Bronchial epithelial cell (primary cell): Measurements from ENCODE around the gene CTSE. TPM values are rescaled to one million over a fixed set of nuclear protein-coding genes. Genes with fewer than 3 reads are reported as not detected.
A peak's percentile ranks its signal among the peaks of the same experiment; 100 is the strongest.

Source experiments
- DNase-seq: peaks from one replicate; pipeline ENCODE4 v3.0.0-alpha.2; 2010; ENCODE audit warnings: low read depth
- FAIRE-seq: peaks from 2 replicates; lab custom pipeline; 2011; peaks lifted over from hg19 to GRCh38; lab: Jason Lieb, UNC
- H3K27me3 ChIP-seq: 2 replicates; pipeline ENCODE4 v1.5.1; 2011; ENCODE audit warnings: low read length; ENCODE audit not compliant: control insufficient read depth, insufficient read depth
- H3K36me3 ChIP-seq: 2 replicates; pipeline ENCODE4 v1.5.1; 2011; ENCODE audit warnings: low read length; ENCODE audit not compliant: control insufficient read depth, insufficient read depth
- H3K4me3 ChIP-seq: 2 replicates; pipeline ENCODE4 v1.5.1; 2011; ENCODE audit warnings: mild to moderate bottlenecking, low read depth, low read length, control low read depth
- CTCF ChIP-seq: IDR thresholded peaks from 2 replicates; pipeline ENCODE4 v1.5.1; 2011; ENCODE audit warnings: mild to moderate bottlenecking, moderate library complexity, low read length, control low read depth, inconsistent platforms; ENCODE audit not compliant: insufficient read depth, severe bottlenecking
- total RNA-seq: library from RNA; depleted of rRNA; stranded (reverse); fragments of >200 nt; gene quantifications from 2 replicates; pipeline ENCODE4 v1.2.1, GENCODE V29; 2014

CTSE gene
- total RNA-seq, 1 donor from 2014 or later = not detected

- TF ChIP-seq CTCF = no peak
- DNase-seq (peak; percentile 12), FAIRE-seq (no peak)
- Histone ChIP-seq H3K36me3 (no peaks in the 10 kb centered on the region), H3K4me3 (no peak overlapping the region), H3K27me3 (no peaks in the 10 kb centered on the region)
These were observed 24.9 kb upstream of the CTSE start for GRCh38 chr1:206048582-206048981.

- TF ChIP-seq CTCF = no peak
- no peak overlapping the region for H3K4me3 ChIP-seq
- no peaks in the 10 kb centered on the region for H3K27me3 ChIP-seq
- H3K36me3 ChIP-seq = no peaks in the 10 kb centered on the region
- no peak for FAIRE-seq
- no peak for DNase-seq
These were observed 23.6 kb upstream of the CTSE start for GRCh38 chr1:206047271-206047670.

GRCh38 chr1:206041640-206042039 is 17.9 kb upstream of the CTSE start:
- Histone ChIP-seq H3K27me3 (no peaks in the 10 kb centered on the region), H3K36me3 (no peaks in the 10 kb centered on the region), H3K4me3 (no peak overlapping the region)
- no peak for TF ChIP-seq CTCF
- DNase-seq (peak; percentile 75), FAIRE-seq (no peak)

GRCh38 chr1:206040328-206040727 is 16.6 kb upstream of the CTSE start:
- H3K36me3 ChIP-seq = no peaks in the 10 kb centered on the region
- DNase-seq = no peak
- FAIRE-seq = no peak
- no peak for TF ChIP-seq CTCF
- no peaks in the 10 kb centered on the region for H3K27me3 ChIP-seq
- H3K4me3 ChIP-seq = no peak overlapping the region

- DNase-seq (no peak), FAIRE-seq (no peak)
- Histone ChIP-seq H3K4me3 (no peak overlapping the region), H3K27me3 (no peaks in the 10 kb centered on the region), H3K36me3 (no peaks in the 10 kb centered on the region)
- TF ChIP-seq CTCF = no peak
These were observed 15.6 kb upstream of the CTSE start for GRCh38 chr1:206039046-206039973.
